Right forelimb (tissue), 1 donor: ENCODE data around the gene SPNS3.

Experiments used
- DNase-seq: peaks from one replicate; pipeline ENCODE4 v3.0.0-alpha.2; 2018

SPNS3 gene

DNA sequence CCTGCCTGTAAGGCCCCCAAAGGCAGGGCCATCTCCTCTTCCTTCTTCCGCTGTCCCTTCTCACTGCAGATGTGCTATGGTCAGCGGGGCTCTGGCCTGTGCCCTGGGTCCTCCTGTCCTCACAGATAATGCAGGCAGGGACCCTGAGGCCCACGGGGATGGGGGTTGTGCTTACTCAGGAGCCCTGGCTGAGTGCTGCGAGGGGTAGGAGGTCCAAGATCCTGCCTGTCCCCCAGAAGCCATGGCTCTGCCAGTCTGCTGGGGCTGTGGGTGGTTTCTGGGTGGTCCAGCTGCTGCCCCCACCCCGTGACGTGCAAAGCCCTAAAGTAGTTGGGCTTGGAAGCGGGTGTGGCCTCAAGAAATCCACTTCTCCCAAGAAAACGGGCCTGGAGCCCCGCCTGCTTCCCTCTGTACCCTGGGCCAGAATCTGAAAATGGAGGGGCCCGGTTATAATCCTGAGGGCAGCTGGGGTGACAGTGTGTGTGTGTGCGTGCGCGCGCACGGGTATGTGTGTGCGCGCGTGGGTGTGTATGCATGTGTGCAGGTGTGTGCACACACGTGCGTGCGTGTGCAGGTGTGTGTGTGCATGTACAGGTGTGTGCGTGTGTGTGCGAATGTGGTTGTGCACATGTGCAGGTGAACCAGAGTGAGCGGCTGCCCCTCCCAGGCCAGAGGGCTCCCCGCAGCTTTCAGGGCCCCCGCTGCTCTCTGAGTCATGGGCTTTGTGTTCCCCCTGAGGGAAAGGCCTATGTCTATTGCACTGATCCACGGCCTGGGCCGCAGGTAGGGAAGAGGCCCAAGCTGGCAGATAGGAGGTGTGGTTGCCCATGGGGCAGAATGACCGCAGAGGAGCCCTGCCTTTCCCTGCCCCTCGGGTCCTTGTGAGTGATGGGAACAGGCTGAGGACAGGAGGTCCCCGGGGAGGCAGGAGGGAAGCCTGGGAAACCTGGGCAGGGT lies 78.7 kb downstream of the SPNS3 start:
- DNase-seq: no peak

DNA sequence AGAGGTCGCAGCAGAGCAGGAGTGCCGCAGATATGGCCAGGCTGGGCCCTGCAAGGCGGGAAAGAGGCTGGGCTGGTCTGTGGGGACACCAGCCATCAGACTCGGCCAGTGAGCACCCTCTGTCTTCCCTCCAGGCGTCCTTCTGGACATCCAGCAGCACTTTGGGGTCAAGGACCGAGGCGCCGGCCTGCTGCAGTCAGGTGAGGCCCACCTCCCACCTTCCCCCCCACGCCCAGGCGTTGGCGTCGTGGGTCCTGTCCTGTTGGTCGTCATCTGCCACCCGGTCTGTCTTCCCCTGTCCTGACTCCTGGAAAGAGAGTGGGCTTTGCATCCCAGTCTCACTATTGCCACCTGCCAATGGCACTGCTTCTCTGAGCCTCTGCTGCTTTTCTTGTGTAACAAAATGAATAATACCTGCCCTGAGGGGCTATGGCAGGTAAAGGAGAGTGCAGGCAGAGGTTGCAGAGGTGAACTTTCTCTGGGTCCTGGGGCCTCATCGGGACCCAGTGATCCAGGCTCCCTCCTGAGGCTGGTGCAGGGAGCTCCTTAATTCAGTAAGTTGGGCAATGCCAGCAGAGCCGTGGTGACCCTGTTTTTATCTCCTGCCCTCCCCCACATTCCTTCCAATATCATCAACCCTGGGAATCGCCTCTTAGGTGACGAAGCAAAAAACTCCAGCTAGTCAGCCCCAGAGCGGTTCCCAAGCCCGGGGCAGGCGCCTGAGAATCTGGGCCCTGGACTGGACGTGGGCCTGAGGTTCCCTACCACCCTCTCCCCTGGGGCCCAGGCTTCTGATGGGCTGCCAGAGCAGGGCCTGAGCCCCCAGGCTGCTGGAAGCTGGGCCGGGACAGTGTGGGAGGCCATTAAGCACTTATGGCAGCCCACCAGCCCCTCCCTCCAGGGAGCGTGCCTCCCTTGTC lies 79.6 kb downstream of the SPNS3 start:
- DNase-seq: no peak

DNA sequence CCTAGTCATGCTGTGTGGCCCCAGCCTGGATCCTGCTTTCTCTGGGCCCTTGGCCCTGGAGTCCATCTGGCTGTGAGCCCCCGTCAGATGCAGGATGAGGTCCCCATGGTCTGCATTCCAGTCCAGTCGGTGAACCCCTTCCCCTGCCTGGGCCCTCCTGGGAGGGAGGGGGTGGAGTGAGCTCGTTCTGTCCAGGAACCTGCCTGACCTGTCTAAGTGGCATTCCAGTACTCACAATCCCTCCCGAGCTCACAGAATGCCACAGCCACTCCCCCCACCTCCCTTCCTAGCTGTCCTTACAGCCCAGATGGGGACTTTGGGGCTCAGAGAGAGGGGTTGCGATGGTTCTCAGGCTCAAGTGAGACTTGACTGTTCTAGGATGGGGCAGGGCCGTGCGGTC lies 80.5 kb downstream of the SPNS3 start:
- no peak for DNase-seq

DNA sequence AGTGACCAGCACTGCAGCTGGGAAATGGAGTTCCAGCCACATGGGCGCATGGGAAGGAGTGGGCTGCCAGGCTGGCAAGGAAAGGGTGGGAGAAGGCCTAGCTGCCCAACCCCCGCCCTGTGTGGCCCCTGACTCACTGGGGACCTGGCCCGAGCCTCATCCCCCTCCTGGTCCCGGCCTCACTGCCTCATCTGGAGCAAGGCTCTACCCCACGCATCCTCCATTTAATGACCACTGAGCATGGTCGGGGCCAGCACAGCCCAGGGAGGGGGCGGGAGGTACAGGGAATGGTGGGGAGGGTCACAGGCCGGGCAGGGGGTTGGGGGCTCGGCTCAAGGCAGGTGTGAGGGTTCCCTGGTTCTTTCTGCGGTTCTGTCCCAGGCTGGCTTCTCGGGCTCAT lies 81.0 kb downstream of the SPNS3 start:
- no peak for DNase-seq

DNA sequence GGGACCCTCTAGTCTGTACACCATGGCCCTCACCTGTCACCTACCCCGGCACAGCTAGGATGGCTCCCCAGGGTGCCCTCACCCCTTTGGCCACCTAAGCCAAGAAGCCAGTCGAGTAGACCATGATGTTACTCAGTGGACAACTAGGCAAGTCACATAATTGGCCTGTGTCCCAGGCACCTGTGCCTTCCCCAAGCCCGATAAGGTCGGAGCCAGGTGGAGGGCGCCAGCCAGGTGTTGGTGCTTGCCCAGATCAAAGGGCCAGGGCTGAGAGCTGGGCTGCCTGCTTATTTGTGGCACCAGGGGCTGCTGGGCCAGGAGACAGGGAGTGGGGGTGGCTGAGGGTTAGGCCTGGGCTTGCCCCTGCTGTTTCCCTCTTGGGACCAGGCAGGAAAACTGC lies 81.8 kb downstream of the SPNS3 start:
- DNase-seq: no peak

DNA sequence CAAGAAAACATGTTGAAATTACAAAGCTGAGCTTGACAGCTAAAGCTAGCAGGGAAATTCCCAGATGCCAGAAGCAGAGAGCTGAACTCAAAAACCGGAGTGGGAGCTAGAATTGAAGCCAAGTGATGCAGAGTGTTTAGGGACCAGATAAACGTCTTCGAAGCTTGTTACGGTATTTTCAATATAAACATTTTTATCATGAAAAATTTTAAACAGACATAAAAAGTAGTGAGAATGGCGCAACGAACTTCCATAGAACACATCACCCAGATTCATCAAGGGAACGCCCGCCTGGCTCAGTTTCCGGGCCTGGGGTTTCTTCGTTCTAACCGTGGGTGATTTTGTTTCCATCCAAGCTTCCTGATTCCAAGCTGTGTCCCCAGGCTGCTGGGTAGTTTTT lies 83.0 kb downstream of the SPNS3 start:
- DNase-seq: no peak

DNA sequence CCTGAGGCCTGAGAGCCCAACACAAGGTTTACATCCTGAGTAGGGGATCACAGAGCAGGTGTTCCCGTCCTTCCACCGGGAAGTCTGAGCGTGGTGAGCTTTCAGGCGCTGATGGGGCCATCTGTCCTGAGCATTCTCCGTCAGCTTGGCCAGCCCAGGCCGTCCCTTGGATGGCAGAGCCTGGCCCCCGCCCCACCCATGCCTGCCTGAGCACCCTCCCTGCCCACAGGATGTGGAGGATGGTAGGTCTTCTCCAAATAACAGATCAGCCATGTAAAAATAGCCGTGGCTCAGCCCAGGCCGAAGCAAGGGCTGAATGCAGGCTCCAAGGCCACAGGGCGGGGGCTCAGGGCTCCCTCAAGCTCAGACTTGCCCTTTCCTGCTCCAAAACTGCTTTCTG lies 85.2 kb downstream of the SPNS3 start:
- no peak for DNase-seq

DNA sequence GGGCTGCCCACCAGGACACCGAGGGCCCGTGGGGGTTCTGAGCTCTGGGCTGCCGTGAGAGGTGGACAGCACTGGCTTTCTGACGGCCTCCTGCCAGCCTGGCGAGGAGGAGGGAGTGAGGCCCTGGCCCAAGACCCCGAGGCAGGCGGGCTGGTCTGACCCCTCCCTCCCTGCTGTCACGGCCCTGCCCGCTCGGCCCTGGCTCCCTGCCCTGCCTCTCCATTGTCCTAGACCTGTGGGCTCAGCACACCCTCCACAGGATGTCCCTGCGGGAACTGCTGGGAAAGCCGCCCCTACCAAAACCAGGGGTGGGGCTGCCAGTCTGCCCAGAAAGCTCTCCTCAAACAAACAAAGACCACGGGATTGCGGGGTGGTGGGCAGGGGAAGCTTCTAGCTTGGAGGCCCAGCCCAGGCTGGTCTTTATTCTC lies 85.6 kb downstream of the SPNS3 start:
- no peak for DNase-seq

DNA sequence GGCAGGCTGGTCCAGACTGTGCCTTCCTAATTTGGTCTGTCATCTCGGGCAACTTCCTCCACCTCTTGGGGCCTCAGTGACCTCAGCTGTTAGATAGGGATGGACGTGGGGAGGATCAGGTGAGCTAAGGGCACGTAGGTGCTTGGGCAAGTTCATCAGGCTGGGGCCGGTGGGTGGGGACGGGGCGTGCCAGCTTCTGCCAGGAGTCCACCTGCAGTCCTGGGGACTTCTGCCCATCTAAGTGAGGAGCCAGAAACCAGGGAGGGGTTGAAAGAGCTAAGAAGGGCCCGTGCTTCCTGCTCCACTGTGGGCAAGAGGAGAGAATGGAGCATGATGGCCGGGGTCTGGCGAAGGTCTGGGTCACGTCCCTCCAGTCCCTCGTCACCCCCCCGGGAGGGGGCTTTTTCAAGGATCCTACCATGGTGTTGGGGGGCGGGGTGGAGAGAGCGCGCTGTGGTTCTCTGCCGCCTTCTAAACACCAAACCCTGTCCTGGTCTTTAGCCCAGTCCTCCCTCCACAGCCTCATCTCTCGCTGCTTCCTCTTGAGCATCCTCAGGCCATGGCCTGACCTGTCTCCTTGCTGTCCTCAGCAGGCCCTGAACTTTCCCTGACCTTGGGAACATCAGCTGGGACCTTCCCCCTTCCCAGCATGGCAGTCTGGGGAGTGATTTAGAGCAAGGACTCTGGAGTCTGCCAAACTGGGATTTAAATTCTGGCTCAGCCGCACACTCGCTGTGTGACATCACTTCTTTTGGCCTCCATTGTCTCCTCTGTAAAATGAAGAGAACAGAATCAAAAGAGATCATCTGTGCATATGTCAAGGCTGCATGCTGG lies 86.5 kb downstream of the SPNS3 start:
- DNase-seq: no peak

DNA sequence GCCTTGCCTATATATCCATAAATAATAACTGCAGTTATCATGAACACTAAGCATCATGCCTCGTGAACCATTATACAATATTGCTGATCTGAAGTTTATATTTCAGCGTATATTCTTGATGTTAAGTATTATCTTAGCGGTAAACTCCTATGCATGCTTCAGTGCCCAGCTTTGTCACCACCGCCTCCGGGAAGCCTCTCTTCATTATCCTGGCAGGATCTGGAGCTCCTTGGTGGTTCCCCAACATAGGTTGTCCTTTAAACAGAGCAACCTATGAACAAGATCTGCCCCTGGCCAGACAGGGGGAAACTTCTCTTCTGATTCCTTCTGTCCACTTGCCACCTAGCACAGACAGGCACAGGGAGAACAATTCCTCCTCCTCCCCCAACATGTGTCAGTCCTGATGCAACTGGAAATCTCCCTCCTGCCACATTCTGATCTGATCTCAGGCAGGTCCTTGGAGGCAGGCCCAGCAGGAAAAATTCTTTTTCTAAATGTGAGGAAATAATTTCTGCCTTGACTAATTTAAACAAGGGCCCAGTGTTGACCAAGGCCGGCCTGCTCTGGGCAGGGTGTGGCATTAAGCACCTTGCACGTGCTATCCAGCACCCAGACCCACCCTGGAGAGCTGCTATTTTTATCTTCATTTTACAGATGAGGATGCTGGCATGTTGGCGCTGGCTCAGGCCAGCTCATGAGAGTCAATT lies 87.3 kb downstream of the SPNS3 start:
- DNase-seq: no peak

DNA sequence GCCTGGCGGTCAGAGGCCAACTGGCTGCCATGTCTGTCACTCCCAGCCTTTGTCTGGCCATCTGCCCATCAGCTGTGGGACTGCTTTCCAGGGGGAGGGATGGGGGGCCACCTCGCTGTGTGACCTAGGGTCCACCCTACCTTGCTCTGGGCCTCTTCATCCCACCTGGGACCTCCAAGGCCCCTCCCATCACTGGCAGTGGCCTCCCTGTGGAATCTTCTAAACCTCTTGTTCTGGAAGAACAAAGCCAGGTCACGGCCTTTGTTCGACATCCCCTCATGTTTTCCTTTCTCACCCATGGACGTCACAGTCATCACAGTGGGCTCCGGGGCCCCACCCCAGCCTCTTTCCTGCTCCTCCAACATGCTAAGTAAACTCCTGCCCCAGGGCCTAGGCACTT lies 88.9 kb downstream of the SPNS3 start:
- DNase-seq: no peak

DNA sequence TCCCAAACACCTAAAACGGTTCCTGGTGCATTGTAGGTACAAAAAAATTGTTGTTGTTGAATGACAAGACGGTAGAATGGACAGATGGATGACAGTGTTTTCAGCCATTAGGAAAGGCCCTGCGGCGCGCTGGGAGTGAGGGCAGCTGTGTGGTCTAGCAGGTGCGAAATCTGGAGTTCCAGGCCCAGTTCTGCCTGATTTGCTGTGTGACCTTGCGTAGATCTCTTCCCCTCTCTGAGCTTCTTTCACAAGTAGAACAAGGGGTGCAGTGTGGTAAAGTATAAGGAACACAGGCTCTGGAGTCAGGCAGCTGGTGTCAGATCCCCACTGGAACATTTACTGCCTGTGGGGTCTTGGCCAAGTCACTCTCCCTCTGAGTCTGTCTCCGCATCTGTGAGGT lies 90.2 kb downstream of the SPNS3 start:
- no peak for DNase-seq

DNA sequence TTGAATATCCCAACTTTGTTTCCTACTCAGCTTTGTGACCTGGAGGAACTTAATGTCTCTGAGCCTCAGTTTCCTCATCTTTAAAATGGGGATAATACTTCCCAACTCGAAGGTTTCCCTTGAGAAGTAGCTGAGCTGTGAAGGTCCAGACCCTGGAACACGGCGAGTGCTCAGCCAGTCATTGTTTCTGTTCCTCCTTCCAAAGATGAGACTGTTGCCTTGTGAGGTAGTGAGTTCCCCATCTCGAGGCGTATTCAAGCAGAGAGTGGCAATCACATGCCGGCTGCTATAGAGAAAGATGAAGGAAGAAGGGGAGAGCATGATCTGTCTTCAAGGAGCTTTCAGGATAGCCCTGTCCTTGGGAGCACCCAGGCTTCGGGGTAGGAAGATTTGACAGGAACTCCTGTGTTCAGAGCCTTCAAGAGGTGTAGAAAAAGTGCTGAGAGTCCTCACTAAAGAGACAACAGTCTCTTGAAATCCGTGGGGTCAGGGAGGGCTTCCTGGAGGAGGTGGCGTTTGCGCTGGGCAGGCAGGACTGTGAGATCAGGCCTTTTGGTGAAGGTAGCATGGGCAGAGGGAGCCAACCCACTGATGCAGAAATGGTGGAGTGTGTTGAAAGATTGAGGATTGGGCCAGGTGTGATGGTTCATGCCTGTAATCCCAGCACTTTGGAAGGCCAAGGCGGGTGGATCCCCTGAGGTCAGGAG lies 92.1 kb downstream of the SPNS3 start:
- no peak for DNase-seq

DNA sequence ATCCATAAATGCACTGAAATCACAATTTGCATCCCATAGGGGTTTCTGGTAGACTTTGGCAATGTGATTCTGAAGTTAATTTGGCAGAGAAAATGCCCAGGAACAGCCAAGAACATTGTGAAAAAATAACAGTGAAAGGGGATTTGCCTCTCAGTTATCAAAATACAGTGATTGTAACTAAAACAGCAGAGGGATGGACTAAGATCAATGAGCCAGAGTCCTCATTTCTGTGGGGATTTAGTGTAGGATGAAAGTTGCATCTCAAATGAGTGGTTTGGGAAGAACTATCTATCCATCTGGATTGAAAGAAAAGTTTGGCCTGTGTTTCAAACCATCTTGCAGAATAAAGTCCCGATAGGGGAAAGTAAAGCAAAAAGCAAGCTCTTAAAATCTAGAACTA lies 93.4 kb downstream of the SPNS3 start:
- no peak for DNase-seq

DNA sequence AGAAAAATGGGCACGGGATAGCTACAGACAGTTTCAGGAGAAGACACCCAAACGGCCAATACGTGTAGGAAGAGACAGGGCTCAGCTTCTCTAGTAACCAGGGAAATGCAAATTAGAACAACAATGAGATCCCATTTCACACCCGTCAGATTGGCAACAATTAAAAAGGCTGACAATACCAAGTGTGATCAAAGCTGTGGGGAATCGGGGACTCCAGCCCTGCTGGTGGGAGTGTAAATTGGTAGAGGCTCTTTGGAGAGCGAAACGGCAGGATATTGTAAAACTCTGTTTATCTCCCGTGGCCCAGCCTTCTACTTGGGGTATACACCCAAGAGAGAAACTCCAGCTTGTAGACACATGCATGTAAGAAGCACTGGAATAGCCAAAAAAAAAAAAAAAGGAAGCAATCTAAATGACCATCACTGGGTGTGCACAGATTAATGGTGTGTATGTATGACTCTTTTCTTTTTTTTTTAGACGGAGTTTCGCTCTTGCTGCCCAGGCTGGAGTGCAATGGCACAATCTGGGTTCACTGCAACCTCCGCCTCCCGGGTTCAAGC lies 93.9 kb downstream of the SPNS3 start:
- DNase-seq: no peak

DNA sequence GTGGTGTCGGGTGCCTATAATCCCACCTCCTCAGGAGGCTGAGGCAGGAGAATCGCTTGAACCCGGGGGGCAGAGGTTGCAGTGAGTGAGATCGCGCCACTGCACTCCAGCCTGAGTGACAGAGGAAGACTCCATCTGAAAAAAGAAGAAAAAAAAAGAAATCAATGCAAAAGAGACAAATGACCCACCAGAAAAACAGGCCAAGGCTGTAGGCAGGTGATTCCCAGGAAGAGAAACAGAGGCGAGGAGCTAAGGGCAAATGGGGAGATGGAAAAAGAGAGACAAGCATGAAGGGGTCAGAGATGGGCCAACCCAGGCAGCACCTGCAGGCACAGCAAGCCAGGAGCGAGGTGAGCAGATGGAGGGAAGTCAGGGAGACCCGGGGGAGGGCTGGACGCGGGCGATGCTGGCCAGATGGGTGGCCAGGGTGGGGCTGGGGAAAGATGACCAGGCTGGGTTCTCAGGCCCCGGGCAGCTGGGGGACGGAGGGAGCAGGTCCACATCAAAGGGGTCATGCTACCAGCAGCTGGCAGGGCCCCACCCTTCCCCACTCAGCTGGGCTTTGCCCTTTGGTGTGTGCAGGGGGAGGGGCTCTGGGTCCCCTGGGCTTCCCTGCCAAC lies 95.9 kb downstream of the SPNS3 start:
- DNase-seq: no peak

DNA sequence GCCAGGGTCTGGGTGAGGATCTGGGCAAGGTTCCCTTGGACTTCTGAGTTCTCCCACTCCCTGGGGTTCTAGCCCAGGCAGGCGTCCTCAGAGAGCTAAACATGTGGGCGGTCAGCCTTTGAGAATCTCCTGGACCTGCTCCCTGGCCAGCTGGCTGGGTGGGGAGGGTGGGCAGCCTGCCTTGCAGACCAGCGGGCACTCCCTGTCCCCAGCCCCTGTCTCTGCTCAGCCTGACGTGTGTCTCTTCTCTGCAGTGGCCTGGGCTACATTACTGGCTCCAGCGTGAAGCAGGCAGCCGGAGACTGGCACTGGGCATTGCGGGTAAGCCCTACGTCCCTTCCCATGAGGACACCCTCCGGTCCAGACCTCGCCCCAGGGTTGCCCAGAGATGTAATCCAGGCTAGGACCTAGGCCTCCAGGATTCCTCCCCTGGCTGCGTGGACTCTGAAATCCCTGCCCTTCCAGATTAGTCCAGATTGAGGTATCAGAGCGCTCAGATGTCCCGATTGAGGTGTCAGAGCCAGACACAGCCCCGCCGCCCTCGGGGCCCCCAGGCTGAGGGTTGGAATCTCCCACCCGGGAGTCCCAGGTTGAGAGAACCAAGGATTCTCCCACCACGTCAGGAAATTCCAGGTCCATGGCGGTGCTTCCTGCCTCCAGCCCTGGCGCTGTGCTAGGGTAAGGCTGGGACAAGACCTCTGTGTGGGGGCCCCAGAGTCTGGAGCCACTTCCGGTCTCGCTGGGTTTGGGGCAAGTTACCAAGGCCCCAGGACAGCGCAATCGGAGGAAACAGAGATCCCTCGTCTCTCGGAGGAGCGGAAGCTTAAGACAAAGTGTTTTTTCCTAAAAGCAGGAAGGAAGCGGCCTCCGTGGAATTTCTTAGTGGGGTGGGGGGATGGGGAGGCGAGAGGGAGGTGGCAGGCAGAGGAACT lies 97.3 kb downstream of the SPNS3 start:
- no peak for DNase-seq

DNA sequence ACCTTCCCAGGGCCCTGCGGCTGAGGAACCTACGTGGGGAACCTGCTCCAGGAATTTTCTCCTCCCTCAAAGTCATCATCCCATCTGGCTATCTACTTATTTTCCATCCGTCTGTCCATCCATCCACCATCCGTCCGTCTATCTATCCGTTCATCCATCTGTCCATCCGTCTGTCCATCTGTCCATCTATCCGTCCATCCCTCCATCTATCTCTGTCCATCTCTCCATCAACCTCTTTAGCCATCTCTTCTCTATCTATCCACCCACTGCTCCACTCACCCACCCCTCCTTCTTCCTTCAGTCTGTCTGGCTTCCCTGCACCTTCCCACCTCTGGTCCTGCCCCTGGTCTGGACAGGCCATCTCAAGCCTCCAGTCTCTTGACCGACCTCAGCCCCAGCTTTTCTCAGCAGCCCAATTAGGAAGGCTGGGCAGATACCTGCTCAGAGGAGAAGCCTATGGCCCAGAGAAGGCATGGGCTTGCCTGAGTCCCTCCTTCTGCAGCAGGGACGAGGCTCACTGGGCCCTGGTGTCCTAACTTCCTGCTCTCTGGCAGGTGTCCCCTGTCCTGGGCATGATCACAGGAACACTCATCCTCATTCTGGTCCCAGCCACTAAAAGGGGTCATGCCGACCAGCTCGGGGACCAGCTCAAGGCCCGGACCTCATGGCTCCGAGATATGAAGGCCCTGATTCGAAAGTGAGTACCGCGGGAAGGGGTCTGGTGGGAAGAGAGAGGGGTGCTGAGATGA lies 98.4 kb downstream of the SPNS3 start:
- no peak for DNase-seq
